Activated naive CD4-positive, alpha-beta T cell treated with anti-CD3 and anti-CD28 coated beads, Interleukin-2, amount 50 U/mL, for 16 hours (primary cell): ENCODE data around the gene PHF21A.
A peak's percentile ranks its signal among the peaks of the same experiment; 100 is the strongest.
"Not testable (repeated sequence)": the region's sequence is repeated elsewhere in the genome, so short reads cannot be mapped to it uniquely, and the experiment has no call there.

Experiments used
- DNase-seq: peaks from one replicate; pipeline ENCODE4 v3.0.0-alpha.2; 2020

Gene PHF21A

GRCh38 chr11:45918962-45919675 is 202.1 kb downstream of the PHF21A start:
- DNase-seq: no peak

GRCh38 chr11:45918331-45918941 is 202.8 kb downstream of the PHF21A start:
- DNase-seq: peak; percentile 53

- peak; percentile 96 for DNase-seq
These were observed 203.5 kb downstream of the PHF21A start, which contains the start of gene PEX16 for GRCh38 chr11:45917623-45918330. TSS of gene PEX16 (minus strand) at chr11:45917877. CDS start at chr11:45917811, 66 bp downstream.

GRCh38 chr11:45917286-45917622 is 204.0 kb downstream of the PHF21A start:
- no peak for DNase-seq

GRCh38 chr11:45915446-45915845 is 205.8 kb downstream of the PHF21A start:
- no peak for DNase-seq

GRCh38 chr11:45913942-45914635 is 207.2 kb downstream of the PHF21A start:
- no peak for DNase-seq

GRCh38 chr11:45913514-45913913 is 207.7 kb downstream of the PHF21A start:
- DNase-seq: no peak

GRCh38 chr11:45910623-45911022 is 210.6 kb downstream of the PHF21A start:
- no peak for DNase-seq

GRCh38 chr11:45909594-45910475 is 211.4 kb downstream of the PHF21A start:
- DNase-seq: no peak

- DNase-seq: no peak
These were observed 213.3 kb downstream of the PHF21A start for GRCh38 chr11:45907911-45908370.

- no peak for DNase-seq
These were observed 214.2 kb downstream of the PHF21A start, which contains the start of gene FREY1 for GRCh38 chr11:45906965-45907611. TSS of gene FREY1 (minus strand) at chr11:45907271. CDS start at chr11:45907245, 26 bp downstream.

GRCh38 chr11:45906096-45906682 is 215.1 kb downstream of the PHF21A start:
- DNase-seq: no peak

GRCh38 chr11:45905576-45905975 is 215.7 kb downstream of the PHF21A start:
- DNase-seq: not testable (repeated sequence)

- no peak for DNase-seq
These were observed 216.2 kb downstream of the PHF21A start for GRCh38 chr11:45905095-45905494.

- DNase-seq: no peak
These were observed 216.8 kb downstream of the PHF21A start for GRCh38 chr11:45904309-45904915.

GRCh38 chr11:45902452-45903380 is 218.5 kb downstream of the PHF21A start:
- DNase-seq: no peak

- DNase-seq: no peak
These were observed 219.6 kb downstream of the PHF21A start for GRCh38 chr11:45901626-45902025.

GRCh38 chr11:45900916-45901617 is 220.2 kb downstream of the PHF21A start:
- no peak for DNase-seq
